ACC112 (cell line): ENCODE measurements around the gene TBRG1.
"Not testable (repeated sequence)": the region's sequence is repeated elsewhere in the genome, so short reads cannot be mapped to it uniquely, and the experiment has no call there.

ENCODE experiments used
- H2AFZ ChIP-seq: fragments of 200-600 bp; sonication (generic); one replicate; pipeline ENCODE4 v1.6.0; 2017; ENCODE audit warnings: antibody characterized with exemption, low read length; ENCODE audit not compliant: unreplicated experiment
- H3K27ac ChIP-seq: fragments of 200-600 bp; sonication (generic); 2 replicates; pipeline ENCODE4 v1.5.1; 2014; ENCODE audit warnings: low read depth, mild to moderate bottlenecking, antibody characterized with exemption, low read length, moderate library complexity
- H3K27me3 ChIP-seq: fragments of 200-600 bp; sonication (generic); 2 replicates; pipeline ENCODE4 v1.6.1; 2014; ENCODE audit warnings: mild to moderate bottlenecking, antibody characterized with exemption, low read length, moderate library complexity, mixed read lengths; ENCODE audit not compliant: insufficient read depth
- H3K36me3 ChIP-seq: fragments of 200-600 bp; sonication (generic); 2 replicates; pipeline ENCODE4 v1.6.1; 2016; ENCODE audit warnings: mild to moderate bottlenecking, antibody characterized with exemption, low read length, moderate library complexity, mixed read lengths; ENCODE audit not compliant: insufficient read depth
- H3K4me1 ChIP-seq: fragments of 200-600 bp; sonication (generic); one replicate; pipeline ENCODE4 v1.6.1; 2016; ENCODE audit warnings: low read length, mixed read lengths; ENCODE audit not compliant: insufficient read depth, unreplicated experiment, control insufficient read depth
- H3K4me3 ChIP-seq: fragments of 200-600 bp; sonication (generic); 2 replicates; pipeline ENCODE4 v1.5.1; 2014; ENCODE audit warnings: mild to moderate bottlenecking, low read depth, low read length
- H3K79me2 ChIP-seq: fragments of 200-600 bp; sonication (generic); one replicate; pipeline ENCODE4 v1.6.0; 2016; ENCODE audit warnings: low read length; ENCODE audit not compliant: control insufficient read depth, unreplicated experiment, insufficient read depth

TBRG1 gene

DNA sequence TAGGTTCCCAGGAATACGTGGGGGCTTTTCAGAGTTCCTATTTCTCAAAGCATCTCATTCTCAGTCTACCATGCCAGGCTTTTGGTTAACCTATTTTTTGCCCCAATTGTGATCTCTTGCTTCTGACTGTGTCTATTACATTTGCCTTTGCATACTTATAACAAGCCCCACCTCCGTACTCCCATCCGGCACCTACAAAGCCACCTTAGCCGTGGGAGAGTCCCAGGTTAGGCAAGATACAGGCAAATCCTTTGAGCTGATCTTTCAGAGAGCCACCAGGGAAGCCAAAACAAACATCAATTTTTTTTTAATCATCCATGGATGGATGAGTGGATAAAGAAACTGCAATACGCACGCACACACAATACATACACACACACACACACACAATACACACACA, 30.0 kb upstream of the TBRG1 start:
- peaks cover 70% of the 10 kb centered on the region for H3K27me3 ChIP-seq

DNA sequence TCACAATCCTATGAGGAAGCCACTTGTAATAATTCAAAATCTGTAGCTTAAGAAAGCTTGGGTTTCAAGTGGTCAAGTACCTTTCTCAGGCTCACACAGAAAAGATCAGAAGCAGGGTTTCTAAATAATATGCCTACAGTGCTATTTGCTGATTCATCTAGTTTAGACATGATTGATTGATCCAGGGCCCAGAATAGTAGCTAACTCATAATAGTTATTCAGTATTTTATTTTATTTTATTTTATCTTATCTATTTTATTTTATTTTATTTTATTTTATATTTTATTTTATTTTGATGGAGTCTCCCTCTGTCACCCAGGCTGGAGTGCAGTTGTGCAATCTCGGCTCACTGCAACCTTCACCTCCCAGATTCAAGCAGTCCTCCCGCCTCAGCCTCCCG, 27.4 kb upstream of the TBRG1 start:
- no peak overlapping the region for H3K27ac ChIP-seq
- no peak overlapping the region for H2AFZ ChIP-seq
- peaks cover 53% of the 10 kb centered on the region for H3K27me3 ChIP-seq
- H3K4me3 ChIP-seq, result no peak overlapping the region
- H3K4me1 ChIP-seq, result no peaks in the 10 kb centered on the region
- no peaks in the 10 kb centered on the region for H3K36me3 ChIP-seq
- no peaks in the 10 kb centered on the region for H3K79me2 ChIP-seq

More for the DNA sequence above, 30.0 kb upstream of the TBRG1 start:
- Histone ChIP-seq H3K4me1 (no peaks in the 10 kb centered on the region), H3K27ac (no peak overlapping the region), H2AFZ (no peak overlapping the region), H3K4me3 (no peak overlapping the region), H3K36me3 (no peaks in the 10 kb centered on the region), H3K79me2 (no peaks in the 10 kb centered on the region)

DNA sequence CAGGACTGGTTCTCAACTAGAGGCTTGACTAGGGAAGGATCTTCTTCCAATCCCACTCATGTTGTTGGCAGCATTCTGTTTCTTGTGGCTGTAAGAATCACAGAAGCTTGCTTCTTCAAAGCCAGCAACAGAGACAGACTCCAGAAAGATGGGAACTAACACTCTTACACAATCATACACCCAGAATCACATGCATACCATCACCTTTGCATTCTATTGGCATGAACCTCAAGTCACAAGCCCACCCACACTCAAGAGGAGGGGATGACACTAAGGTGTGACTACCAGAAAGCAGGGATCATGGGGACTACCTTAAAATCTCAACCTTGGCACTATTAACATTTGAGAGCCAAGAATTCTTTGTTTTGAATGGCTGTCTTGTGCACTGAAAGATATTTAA, 25.0 kb upstream of the TBRG1 start:
- no peaks in the 10 kb centered on the region for H3K79me2 ChIP-seq
- H3K4me1 ChIP-seq, result peaks cover 11% of the 10 kb centered on the region
- no peak overlapping the region for H3K4me3 ChIP-seq
- H3K27me3 ChIP-seq, result peaks cover 46% of the 10 kb centered on the region
- H3K27ac ChIP-seq, result no peak overlapping the region
- H3K36me3 ChIP-seq, result no peaks in the 10 kb centered on the region
- H2AFZ ChIP-seq, result no peak overlapping the region

DNA sequence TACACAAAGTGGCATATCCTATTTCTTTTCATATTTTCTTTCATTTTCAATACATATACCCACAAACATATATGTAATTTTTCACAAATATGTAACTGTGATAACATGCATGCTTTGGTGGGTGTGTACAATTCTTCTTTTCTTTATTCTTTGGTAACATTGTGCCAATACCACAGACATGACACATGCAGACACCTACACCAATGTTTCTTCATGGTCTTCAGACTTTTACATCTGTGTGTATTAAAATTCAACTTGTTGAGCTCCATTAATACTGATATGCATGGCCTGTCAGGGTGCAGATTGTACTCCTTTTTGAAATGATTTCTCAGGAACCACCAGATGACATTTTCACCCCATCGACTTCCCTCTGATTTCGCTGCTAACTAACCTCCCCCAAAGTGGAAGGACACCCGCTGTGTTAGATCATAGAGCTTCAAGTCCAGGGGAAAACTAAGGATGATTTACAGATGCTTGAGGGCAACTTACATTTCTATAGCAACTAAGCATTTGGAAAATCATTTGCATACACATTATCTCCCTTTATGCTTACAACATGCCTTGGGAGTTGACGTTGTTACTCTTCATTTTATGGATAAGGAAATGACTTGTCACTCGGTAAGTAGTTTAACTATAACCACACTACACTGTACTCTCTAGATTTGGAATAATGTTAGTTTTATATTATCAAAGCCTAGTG, 21.9 kb upstream of the TBRG1 start:
- Histone ChIP-seq H3K27me3 (peaks cover 24% of the 10 kb centered on the region), H3K36me3 (no peaks in the 10 kb centered on the region), H3K79me2 (no peaks in the 10 kb centered on the region), H3K4me3 (no peak overlapping the region), H3K27ac (no peak overlapping the region), H2AFZ (no peak overlapping the region), H3K4me1 (peaks cover 11% of the 10 kb centered on the region)

DNA sequence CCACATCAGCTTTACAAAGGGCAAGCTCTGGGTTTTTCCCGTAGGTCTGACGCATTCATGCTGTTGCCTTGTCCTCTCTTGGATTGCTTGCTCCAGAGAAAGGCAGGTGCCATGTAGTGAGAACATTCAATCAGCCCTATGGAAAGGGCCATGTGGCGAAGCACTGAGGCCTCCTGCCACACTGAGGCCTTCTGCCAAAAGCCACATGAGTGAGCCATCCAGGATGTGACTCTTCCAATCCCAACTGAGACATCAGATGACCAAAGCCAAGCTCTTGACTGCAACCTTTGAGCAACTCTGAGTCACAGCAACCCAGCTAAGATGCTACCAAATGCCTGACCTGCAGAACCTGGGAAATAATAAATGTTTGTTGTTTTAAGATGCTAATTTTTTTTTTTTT, 20.5 kb upstream of the TBRG1 start:
- Histone ChIP-seq H3K36me3 (no peaks in the 10 kb centered on the region), H3K79me2 (no peaks in the 10 kb centered on the region), H3K27me3 (peaks cover 10% of the 10 kb centered on the region), H3K4me1 (peaks cover 11% of the 10 kb centered on the region), H2AFZ (no peak overlapping the region), H3K27ac (peak overlapping the region; percentile 27; the same call in 1 of the 2 replicates), H3K4me3 (no peak overlapping the region)

DNA sequence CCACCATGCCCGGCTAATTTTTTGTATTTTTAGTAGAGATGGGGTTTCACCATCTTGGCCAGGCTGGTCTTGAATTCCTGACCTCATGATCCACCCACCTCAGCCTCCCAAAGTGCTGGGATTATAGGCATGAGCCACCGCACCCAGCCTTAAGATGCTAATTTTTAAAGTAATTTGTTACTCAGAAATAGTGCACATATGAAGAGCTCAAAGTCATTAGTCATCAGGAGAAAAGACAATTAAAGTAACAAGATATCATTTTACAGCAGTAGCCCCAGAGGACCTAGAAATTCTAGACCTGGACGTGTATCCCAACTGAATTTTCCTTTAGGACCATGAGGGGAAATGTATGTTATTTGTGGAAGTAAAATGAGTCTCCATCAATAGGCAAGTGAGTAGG, 19.9 kb upstream of the TBRG1 start:
- not testable (repeated sequence) for H3K27ac ChIP-seq
- peaks cover 11% of the 10 kb centered on the region for H3K4me1 ChIP-seq

GRCh38 chr11:124605719-124606118, 16.9 kb upstream of the TBRG1 start:
- H3K27me3 ChIP-seq, result no peaks in the 10 kb centered on the region
- H3K36me3 ChIP-seq, result no peaks in the 10 kb centered on the region
- no peak overlapping the region for H2AFZ ChIP-seq
- H3K4me1 ChIP-seq, result peaks cover 11% of the 10 kb centered on the region
- no peak overlapping the region for H3K4me3 ChIP-seq
- no peak overlapping the region for H3K27ac ChIP-seq
- no peaks in the 10 kb centered on the region for H3K79me2 ChIP-seq

More for the DNA sequence above, 19.9 kb upstream of the TBRG1 start:
- not testable (repeated sequence) for H3K4me3 ChIP-seq, H3K36me3 ChIP-seq, H3K27me3 ChIP-seq, H2AFZ ChIP-seq, H3K79me2 ChIP-seq

DNA sequence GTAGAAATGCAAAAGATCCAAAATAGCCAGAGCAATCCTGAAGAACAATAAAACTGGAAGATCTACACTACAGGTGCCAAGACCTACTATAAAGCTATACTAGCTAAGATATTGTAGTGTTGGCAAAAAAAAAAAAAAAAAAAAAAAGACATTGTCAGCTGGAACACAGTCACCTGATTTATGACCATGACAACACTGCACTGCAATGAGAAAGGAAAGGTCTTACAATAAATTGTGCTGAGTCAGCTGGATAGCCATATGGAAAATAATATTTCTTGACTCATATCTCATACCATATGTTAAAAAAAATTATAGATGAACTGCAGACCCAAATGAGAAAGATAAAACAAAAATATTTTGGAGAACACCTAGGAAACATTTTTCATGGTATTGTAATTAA, 14.5 kb upstream of the TBRG1 start:
- no peaks in the 10 kb centered on the region for H3K36me3 ChIP-seq
- no peaks in the 10 kb centered on the region for H3K4me1 ChIP-seq
- no peaks in the 10 kb centered on the region for H3K79me2 ChIP-seq
- no peak overlapping the region for H2AFZ ChIP-seq
- no peak overlapping the region for H3K4me3 ChIP-seq
- H3K27me3 ChIP-seq, result peaks cover 10% of the 10 kb centered on the region; the same call in 1 of the 2 replicates
- H3K27ac ChIP-seq, result no peak overlapping the region

GRCh38 chr11:124610295-124610694, 12.4 kb upstream of the TBRG1 start:
- H3K27ac ChIP-seq, result no peak overlapping the region
- H3K36me3 ChIP-seq, result no peaks in the 10 kb centered on the region
- no peak overlapping the region for H3K4me3 ChIP-seq
- peaks cover 23% of the 10 kb centered on the region for H3K27me3 ChIP-seq
- no peaks in the 10 kb centered on the region for H3K4me1 ChIP-seq
- no peak overlapping the region for H2AFZ ChIP-seq
- no peaks in the 10 kb centered on the region for H3K79me2 ChIP-seq

- no peaks in the 10 kb centered on the region for H3K79me2 ChIP-seq
- no peak within 1 kb of the TSS for H3K27ac ChIP-seq
- H3K27me3 ChIP-seq, result peaks cover 28% of the 10 kb centered on the region
- no peaks in the 10 kb centered on the region for H3K36me3 ChIP-seq
- H3K4me1 ChIP-seq, result no peaks in the 10 kb centered on the region
- no peak within 1 kb of the TSS for H3K4me3 ChIP-seq
- no peak within 1 kb of the TSS for H2AFZ ChIP-seq
These were observed 11.6 kb upstream of the TBRG1 start, which contains the start of gene PANX3 for GRCh38 chr11:124611064-124611463. Gene PANX3 (plus strand): TSS chr11:124611428. CDS start chr11:124611557, 129 bp downstream.

DNA sequence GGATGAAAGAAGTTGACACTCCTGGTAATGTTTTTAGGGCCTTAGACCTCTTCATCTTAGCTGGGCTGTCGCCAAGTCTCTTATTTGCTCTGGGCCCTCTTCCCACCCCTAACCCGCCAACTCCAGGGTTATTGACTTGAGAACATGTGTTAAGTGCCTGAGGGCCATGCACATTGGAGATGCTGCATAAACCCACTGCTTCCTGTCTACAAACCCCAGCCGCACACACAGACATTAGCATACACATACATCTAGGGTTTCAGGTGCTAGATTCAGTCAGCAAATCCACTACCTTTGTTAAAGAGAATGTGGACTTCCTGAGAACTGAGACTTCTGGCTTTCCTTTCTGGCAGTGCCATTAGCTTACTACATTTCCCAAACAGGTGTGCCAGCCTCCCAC, 10.6 kb upstream of the TBRG1 start:
- H2AFZ ChIP-seq, result no peak overlapping the region
- H3K4me1 ChIP-seq, result no peaks in the 10 kb centered on the region
- no peak overlapping the region for H3K27ac ChIP-seq
- no peak overlapping the region for H3K4me3 ChIP-seq
- peaks cover 38% of the 10 kb centered on the region for H3K27me3 ChIP-seq
- H3K79me2 ChIP-seq, result no peaks in the 10 kb centered on the region
- no peaks in the 10 kb centered on the region for H3K36me3 ChIP-seq
